AML-193 (cell line): Measurements from ENCODE around the gene HOXA2.

Experiments
- DNase-seq, 2 experiments: peaks; one replicate each; lab custom pipeline; 2025; lab: John Stamatoyannopoulos, UW

HOXA2 gene

DNA sequence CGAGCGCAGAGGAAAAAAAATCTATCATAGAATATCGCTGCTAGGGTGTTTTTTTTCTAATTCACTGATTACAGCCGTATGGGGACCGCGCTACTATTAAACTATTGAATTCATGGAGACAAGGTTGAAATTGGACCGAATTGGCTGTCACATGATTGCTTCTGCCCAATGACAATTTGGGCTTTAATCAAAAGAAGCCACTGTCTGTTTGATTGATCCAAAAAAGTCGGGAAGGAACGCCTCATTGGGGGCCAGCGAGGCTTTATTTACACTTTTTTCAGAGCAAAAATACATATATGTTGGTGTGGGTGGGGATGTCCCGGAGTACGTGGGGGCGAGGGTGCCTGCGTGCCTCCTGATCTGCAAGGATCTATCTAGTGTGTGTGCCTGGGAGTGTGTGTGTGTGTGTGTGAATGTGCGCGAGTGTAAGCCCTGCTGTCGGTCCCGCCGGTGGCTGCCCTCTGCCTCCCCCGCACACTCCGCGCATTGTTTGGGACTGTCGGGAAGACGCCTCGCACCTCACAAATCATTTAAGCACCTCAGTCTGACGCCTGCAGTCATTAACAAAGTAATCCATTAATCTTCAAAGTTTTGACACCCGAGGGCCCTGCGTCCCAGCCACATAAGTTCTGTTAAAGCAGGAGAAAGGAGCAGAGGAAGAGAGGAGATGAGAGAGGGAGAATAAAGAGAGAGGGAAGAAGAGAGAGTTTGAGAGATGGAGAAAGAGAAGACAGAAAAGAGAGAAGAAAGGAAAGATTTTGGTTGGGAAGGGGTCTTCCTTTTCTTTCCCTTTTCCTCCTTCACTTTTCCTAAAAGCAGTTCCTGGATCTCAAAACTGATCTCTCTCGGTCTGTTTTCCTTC lies at the start of gene HOXA2:
Gene HOXA2, minus strand, starts transcription at position 103 of the 862 bp plus-strand sequence. CDS start 183 bp downstream, outside the sequence.
- DNase-seq = no peak

DNA sequence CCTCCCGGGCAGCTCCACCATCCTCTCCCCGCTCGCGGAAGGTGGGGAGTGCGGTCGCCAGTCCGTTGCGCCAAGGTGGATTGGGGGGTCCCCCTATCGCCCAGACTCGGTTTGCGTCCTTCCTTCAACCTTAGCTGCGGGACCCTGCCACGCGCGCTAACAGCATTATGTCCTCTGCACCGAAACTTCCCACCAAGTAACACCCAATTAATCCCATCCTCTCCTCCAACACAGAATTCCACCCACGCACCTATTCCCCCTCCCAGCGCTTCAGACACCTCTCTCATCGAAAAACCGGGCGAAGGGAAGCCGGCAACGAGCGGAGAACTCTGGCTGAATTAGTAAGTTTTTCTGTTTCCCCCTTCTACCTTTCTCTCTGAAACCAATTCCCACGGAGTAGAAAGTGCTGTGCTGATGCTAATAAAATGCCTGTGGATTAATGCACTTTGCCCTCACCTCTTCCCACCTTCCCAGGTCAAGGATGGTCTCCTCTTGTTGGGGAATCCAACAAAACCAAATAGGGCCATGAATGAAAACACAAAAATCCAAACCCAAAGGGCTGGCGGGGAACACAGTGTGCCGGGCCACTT lies 49.0 kb upstream of the HOXA2 start:
- DNase-seq = no peak

DNA sequence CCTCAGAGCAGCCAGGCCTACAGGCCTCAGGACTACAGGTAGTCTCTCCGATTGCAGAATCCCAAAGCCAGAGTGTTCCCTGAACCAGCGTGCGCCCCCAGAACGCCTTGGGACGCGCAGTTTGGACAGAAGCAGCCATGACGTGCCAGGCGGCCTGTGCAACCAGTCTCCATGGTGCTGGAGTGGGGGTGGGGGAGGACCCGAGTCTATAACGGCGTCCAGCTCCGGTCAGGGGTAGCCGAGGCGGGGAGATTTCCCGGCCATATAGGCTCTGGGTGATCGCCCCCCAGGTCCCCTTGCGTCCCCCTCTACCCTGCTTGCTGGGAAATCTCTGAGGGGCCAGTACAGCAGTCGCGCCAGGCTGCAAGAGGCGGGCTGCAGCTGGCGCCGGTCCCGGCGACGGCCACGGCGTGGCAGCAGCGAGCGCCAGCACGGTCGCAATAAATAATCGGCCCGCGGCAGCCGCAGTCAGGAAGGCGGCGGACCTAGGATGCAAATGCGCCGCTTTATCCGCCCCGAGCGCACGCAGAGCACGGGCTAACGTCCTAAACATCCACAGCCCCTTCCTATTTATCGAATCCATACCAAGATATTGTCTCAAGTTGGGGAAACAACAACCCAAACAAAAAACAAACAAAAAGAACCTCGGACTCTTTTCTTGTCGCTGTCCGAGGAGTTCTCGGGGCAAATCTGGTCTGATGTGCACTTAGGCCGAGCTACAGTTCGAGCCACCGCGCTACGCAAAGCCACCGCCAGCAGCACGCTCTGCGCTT lies 48.3 kb upstream of the HOXA2 start:
- peak; percentile 16 to 27 for DNase-seq

DNA sequence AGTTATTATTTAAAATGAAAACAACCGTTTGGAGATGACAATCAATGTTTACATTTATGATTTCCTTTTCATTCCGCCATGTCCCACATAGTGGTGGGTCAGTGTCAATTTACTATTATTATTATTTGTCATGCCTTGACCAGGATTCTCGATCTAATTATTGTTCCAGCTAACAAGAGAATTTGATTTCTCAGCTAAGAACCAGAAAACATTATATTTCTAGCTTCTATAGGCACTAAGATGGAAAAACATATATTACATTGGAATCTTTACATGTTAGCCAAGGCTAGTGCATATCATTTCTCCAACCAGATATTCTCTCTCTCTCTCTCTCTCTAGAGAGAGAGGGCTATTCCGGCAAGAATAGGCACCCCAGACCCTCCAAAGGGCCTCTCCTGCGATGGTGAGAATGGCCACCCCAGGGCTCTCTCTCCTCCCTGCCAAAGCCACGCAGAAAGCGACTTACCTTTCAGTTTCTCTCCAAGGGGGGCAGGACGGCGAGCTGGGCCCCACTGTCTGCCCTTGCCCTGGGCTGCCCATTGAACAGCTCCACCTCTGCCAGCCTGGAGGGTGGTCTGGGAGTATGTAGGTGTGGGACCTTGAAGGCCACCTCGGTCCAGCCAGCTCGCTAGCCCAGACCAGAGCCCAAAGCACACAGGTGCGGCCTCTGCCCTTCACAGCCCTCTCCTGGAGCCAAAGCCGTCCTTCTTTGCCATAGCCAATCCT lies 47.5 kb upstream of the HOXA2 start:
- DNase-seq = no peak

DNA sequence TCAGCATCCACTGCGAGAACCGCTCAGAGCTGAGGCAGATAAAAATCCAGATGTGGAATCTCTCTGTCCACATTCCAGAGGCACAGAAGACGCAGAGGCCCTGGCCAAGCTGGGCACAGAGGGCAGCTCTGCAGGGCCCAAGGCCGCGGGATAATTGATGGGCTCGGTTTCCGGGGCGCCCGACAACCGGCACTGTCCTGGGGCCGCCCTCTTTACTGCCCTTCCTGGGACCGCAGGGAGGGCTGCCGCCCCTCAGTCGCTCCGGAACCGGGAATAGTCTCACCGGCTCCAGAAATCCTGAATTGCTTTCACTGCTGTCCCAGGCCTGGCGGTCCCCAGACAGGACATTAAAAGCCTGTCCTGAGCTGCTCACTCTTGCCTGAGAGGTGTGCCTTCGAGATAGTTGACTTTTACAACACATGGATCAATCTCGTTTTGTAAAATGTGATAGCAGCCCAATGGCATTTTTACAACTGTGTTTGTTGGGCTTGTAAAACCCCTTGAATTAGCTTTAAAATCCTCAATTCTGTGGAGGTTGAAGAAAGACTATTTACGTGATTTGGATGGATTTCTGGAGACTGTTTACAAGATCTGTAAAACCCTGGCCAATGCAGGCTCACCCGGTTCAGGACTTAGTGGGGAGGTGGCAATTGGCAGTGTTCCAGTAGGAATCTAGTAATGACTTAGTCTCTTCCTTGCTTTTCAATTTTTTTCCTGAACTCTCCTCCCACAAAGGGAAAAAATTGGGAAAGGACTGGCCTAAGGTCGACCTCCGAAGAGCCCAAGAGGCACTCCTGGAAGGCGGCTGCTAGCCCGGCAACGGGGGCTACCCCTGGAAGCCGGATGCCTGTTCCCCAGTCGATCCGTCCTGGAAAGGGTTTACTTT lies 46.5 kb upstream of the HOXA2 start:
- no peak for DNase-seq

DNA sequence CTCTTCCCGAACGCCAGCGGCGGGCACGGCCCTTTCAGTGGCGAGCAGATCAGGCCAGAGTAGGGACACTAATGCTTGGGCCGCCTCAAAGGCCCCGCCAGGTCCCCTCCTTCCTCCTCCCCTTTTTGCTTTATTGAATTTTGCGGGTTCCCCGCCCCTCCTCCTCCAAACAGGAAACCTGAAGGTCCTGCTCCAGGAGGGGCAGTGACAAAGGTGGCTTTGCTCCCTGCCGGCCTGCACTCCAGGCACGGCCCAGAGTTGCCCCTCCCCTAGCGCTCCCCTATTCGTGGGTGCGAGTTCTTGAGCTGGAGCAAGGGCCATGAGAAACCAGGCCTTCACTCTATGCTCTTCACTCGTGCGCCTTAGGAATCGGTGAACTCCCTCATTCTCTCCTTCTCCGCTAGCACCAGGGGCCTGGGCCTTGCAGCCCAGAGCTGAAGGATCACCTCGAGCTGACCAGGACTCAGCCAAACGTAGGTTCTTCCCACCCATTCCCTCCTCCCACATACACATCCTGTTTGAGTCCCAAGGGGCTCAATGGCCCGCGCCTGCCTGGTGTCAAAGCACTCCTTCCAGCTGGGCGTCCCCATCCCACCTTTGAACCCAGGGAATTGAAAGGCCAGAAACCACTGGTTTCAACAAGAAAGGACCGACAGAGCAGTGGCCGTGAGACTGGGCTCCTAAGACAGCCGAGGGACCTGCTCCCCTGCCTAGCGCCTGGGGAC lies 45.7 kb upstream of the HOXA2 start:
- DNase-seq = no peak

DNA sequence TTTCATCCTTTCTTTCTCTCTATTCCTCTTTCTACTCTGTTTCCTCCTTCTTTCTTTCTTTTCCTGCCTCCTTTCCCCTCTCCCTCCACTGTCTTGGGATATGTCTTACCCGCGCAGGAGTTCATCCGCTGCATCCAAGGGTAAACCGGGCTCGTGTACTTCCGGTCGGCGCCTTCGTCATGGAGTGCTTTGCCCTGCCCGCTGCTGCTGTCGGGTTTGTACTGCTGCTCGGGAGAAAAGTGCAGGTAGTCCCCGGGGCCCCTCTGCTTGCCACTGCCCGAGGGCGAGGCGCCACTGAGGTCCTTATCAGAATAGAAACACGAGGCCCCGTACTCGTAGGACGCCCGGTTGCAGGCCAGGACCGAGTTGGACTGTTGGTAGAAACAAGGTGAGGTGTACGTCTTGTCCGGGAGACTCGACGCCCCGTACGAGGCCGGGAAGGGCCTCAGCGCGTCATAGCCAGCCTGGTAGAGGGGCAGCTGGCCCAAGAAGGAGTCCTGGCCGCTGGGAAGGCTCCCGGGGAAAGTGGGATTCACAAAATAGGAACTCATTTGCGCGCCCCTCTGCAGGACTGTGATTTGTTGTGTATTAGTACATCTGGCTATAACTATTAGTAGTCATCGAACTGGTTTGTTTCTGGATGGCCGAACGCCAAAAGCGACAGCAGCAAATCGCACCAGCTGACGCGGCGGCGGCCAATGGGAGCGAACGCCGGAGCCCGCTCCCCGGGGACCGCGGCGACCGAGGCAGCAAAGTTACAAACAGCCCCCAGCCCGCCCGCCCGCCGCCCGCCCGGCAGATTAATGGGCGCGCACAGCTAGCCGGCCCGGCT lies 44.9 kb upstream of the HOXA2 start, which contains the start of gene HOXA6:
Gene HOXA6, minus strand, starts transcription at position 576 of the 832 bp plus-strand sequence. Its CDS starts 25 bp downstream, at position 551.
- DNase-seq = no peak

DNA sequence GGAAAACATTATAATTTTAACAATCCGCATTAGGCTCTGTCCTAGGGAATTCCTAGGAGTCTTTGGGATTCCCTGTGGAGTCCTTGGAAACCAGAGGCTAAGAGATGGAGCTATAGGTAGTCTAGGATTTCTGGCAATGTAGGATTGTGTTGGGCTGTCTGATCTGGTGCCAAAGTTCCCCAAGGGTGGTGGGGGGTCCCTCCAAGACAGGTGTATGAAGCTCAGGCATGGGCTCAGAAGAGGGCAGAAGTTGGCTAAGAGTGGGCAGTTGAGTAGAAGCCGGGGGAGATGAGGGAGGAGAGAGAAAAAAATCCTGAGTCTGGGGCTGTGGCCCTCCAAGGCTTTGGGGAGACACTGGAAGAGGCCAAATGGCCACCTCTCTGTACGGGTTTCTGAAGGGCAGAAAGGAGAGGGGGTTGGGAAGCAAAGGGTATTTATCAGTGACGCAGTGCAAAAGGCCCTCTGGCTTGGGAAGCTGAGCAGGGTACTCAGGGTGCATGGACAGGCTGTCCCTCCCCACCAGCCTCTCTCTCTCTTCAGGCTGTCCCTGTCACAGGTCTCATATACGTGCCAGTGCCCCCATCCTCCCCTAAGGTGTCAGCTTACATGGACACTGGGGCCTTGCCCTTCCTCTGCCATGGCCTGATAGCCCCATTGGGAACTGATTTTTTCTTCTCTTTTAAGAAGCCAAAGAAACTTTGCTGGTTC lies 44.2 kb upstream of the HOXA2 start:
- DNase-seq = no peak

DNA sequence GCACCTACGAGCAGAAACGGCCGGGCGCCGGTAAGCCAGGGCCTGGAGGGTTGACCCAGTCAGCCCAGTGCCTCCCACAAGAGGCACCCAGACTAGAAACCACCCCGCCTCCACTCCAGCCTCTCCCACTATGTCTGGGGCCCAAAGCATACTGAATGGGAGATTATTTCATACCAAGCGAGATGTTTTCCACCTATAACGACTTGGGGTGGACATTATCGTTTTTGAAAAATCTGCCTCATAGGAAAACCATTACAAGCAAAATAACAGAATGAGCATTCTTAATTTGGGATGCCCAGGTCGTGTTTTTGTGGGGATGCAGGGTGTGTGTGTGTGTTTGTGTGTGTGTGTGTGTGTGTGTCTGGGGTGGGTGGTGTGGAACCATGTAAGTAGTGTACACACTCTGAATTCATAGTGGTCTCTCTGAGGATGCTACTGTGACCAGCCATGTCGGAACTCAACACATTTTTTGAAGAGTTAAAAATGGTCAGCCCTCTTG lies 43.5 kb upstream of the HOXA2 start:
- DNase-seq = no peak

DNA sequence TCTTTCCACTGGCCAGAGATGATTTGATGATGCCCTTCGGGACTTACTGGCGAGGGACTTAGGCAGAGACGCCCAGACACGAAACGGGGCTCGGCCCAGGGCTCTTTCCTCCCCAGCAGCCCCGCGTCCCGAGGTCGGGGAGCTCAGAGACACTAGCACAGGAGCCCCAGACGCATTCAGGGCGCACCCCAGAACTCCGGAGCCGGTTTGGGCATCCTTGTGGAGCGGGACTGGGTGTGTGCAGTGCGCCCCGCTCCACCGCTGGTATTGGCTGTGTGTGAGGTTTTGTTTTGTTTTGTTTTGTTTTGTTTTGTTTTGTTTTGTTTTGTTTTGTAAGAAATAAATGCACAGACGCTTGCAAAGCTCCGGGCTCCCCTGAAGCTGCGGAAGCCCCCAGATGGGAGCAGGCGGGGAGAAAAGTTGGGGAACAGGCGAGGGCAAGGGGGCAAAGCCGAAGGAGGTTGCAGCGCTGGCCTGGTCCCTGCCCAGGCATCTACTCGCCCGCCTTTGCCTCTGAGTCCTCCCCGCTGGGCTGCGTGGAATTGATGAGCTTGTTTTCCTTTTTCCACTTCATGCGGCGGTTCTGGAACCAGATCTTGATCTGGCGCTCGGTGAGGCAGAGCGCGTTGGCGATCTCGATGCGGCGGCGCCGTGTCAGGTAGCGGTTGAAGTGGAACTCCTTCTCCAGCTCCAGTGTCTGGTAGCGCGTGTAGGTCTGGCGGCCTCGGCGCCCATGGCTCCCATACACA lies 42.9 kb upstream of the HOXA2 start:
- no peak for DNase-seq

DNA sequence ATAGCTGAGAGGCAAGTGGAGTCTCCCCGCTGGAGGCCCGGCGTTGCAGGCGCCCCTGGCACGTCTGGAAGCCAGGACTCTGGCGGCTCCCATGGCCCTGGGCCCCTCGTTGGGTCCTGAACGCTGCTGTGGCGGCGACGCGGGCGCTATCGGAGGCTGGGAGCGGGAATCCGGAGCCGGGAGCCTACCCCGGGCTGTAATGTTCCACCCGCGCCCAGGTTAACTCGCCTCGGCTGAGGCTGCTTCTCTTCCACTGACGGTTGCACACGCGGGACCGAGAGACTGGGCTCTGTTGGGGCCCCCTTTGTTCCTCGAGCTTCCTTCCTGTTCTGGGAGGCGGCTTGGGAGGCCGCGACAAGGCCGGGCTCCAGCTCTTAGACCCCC lies 42.3 kb upstream of the HOXA2 start:
- DNase-seq = no peak

DNA sequence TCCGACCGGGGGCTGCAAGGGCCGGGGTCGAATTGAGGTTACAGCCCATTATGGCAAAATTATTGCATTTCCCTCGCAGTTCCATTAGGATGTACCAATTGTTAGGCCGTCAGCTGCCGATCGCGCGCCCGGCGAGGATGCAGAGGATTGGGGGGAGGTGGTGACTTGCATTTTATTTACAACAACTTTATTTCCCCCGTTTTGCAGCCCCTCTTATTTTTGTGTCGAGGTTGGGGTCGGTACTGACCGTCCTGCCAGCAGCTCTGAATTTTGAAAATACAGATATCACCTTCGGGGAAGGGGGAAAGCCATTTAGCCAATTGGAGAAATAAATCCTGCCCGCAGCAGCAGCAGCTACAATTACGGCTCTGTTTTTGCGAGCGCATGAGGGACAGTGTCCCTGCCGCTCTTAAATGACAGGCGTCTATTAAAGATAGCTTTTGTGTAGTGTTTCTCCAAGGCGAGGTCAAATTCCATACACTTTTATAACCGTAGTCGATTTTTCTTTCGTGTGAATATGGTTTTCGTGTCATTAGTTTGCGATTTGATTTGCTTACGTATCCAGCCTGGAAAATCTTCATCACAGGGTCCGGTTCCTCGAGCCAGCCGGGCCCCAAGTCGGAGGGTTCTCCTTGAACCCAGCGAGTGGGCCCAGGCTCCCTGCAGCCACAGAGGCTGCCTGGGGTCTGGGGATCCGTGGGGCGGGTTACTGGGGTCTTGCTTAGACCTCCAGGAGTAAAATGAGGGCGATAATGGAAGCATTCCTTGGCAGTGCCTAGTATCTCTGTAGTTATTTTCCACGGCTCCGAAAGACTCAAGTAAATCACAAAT lies 41.7 kb upstream of the HOXA2 start:
- DNase-seq = no peak

DNA sequence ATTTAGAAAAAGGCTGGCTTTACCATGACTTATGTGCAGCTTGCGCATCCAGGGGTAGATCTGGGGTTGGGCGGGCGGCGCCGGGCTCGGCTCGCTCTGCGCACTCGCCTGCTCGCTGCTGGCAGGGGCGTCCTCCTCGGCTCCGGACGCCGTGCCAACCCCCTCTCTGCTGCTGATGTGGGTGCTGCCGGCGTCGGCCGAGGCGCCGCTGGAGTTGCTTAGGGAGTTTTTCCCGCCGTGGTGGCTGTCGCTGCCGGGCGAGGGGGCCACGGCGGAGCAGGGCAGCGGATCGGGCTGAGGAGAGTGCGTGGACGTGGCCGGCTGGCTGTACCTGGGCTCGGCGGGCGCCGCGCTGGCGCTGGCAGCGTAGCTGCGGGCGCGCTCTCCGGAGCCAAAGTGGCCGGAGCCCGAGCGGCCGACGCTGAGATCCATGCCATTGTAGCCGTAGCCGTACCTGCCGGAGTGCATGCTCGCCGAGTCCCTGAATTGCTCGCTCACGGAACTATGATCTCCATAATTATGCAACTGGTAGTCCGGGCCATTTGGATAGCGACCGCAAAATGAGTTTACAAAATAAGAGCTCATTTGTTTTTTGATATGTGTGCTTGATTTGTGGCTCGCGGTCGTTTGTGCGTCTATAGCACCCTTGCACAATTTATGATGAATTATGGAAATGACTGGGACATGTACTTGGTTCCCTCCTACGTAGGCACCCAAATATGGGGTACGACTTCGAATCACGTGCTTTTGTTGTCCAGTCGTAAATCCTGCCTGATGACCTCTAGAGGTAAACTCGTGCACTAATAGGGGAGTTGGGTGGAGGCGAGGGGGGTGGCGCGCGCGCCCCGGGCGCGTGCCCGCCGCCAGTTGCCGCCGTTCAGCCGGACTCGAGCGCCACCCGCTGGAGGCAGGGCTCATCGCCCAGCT lies 40.8 kb upstream of the HOXA2 start, which contains the start of gene HOXA5:
Gene HOXA5, minus strand, starts transcription at position 659 of the 927 bp plus-strand sequence. Its CDS starts 74 bp downstream, at position 585.
- DNase-seq = no peak

DNA sequence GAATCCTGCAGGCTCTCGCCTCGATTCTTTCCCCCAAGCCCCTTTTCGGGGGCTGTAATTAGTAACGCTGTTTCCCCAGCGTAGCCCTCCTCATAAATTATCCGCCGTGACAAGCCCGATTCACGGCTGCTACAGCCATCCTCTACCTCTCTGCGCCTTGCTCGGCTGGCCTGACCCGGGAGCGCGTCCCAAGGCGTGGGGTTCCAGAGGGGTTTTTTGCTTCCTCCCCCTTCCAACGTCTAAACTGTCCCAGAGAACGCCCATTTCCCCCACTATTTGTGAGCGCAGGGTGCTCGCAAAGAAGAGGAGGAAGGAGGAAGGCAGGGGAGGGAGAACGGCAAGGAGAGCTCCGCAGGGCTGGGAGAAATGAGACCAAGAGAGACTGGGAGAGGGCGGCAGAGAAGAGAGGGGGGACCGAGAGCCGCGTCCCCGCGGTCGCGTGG lies 40.1 kb upstream of the HOXA2 start:
- no peak for DNase-seq

DNA sequence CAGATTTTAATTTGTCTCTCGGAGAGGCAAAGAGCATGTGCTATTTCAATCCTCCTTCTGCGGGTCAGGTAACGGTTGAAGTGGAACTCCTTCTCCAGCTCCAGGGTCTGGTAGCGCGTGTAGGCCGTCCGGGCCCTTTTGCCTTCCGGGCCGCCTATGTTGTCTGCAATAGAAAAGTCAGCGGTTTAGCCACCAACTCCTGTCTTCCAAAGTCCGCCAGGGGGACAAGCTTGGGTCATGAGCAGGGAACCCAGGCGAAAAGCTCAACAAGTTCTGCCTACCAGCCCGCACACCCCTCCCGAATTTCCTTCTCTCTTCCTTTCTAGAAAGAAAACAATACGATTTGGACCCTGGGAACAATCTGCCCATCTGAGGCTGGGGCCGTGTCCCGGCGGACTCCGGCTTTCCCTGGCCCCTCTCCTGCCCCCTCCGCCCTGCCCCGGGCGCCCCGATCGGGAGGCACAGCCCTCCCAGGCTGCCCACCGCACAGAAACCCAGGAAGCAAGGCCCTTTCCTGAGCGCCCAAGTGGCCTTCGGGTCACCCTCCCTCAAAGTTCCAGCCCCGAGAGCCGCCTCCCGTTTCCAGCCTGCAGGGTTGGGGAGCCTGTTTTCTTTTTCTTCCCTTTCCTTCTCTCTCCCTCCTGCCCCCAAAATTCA lies 39.6 kb upstream of the HOXA2 start:
- DNase-seq = no peak
